HepG2 (cell line): ENCODE data around the gene SH3GL1. TPM values are rescaled to one million over a fixed set of nuclear protein-coding genes. Genes with fewer than 3 reads are reported as not detected.

Experiments used
- ATAC-seq: fragments of 200-7000 bp; cut with Tn5 transposase; 3 replicates; pipeline ENCODE4 v1.9.1; 2020; ENCODE audit warnings: mild to moderate bottlenecking, moderate library complexity
- BruUV-seq: library from RNA; stranded (reverse); fragments of 400-500 nt; replicated peaks from 2 replicates; lab custom pipeline; 2021; lab: Mats Ljungman, UMichigan
- CTCF ChIA-PET: fragments of 300-600 bp; formaldehyde crosslinking; extraction: SDS; loops from one replicate; lab custom pipeline; 2021; ENCODE audit warnings: low total read pairs, inconsistent platforms, low intra/inter-chr PET ratio; lab: Yijun Ruan, JAX
- POLR2A ChIA-PET: fragments of 350-600 bp; sonication (Branson Sonifier 250); formaldehyde crosslinking; loops from one replicate; lab custom pipeline; 2020; ENCODE audit warnings: antibody characterized with exemption, inconsistent platforms; lab: Yijun Ruan, JAX
- DNase-seq: peaks from one replicate; pipeline ENCODE4 v3.0.0-alpha.2; 2015; ENCODE audit warnings: low spot score
- FAIRE-seq: peaks from 3 replicates; lab custom pipeline; 2011; peaks lifted over from hg19 to GRCh38; lab: Jason Lieb, UNC
- H2AFZ ChIP-seq: one replicate; pipeline ENCODE4 v1.6.1; 2011; ENCODE audit warnings: low read length, inconsistent platforms
- H3K27ac ChIP-seq: fragments of 300-600 bp; 3 replicates; pipeline ENCODE4 v1.8.0; 2011; ENCODE audit warnings: mixed run types, mild to moderate bottlenecking, mixed read lengths, low read length, inconsistent platforms; ENCODE audit not compliant: insufficient read depth; ENCODE audit errors: extremely low read length
- H3K27me3 ChIP-seq, 2 experiments: fragments of 200-600 bp in 1 of 2; 2 replicates in 1 of 2; 3 replicates in 1 of 2; pipeline versions ENCODE4 v1.6.0 to v1.8.0; 2011; ENCODE audit warnings: low read length in 2 of 2, mild to moderate bottlenecking in 2 of 2, moderate library complexity in 2 of 2, inconsistent platforms in 1 of 2; ENCODE audit not compliant: insufficient read depth in 2 of 2, control insufficient read depth in 1 of 2
- H3K36me3 ChIP-seq, 2 experiments: fragments of 200-600 bp in 1 of 2; replicated peaks in 1 of 2; 2 replicates in 1 of 2; 3 replicates in 1 of 2; pipeline versions ENCODE4 v1.5.1 to v1.8.0; 2011; ENCODE audit warnings: low read length in 2 of 2, inconsistent platforms in 1 of 2; ENCODE audit not compliant: insufficient read depth in 2 of 2, control insufficient read depth in 1 of 2
- H3K4me1 ChIP-seq: 2 replicates; pipeline ENCODE4 v1.5.1; 2012; ENCODE audit warnings: low read length, inconsistent platforms; ENCODE audit not compliant: insufficient read depth
- H3K4me2 ChIP-seq: 2 replicates; pipeline ENCODE4 v1.6.0; 2011; ENCODE audit warnings: low read depth, low read length, inconsistent platforms
- H3K4me3 ChIP-seq, 3 experiments: fragments of 200-600 bp in 1 of 3; sonication (generic), shearing (Covaris generic) in 1 of 3; replicated peaks in 1 of 3; 2 replicates each; pipeline ENCODE4 v1.5.1; 2011 to 2016; ENCODE audit warnings: low read length in 3 of 3, inconsistent platforms in 2 of 3, low read depth in 2 of 3, mild to moderate bottlenecking in 2 of 3, control low read depth in 1 of 3, mixed read lengths in 1 of 3; ENCODE audit not compliant: insufficient read depth in 1 of 3
- H3K79me2 ChIP-seq: one replicate; pipeline ENCODE4 v1.6.1; 2011; ENCODE audit warnings: low read length, inconsistent platforms; ENCODE audit not compliant: insufficient read depth
- H3K9ac ChIP-seq: 2 replicates; pipeline ENCODE4 v1.6.0; 2011; ENCODE audit warnings: mild to moderate bottlenecking, low read depth, low read length, inconsistent platforms; ENCODE audit not compliant: insufficient read depth
- H3K9me3 ChIP-seq: 2 replicates; pipeline ENCODE4 v1.5.1; 2012; ENCODE audit warnings: mild to moderate bottlenecking, low read length
- H4K20me1 ChIP-seq: 2 replicates; pipeline ENCODE4 v1.6.0; 2011; ENCODE audit warnings: inconsistent platforms, mild to moderate bottlenecking, low read length, moderate library complexity; ENCODE audit not compliant: insufficient read depth
- ZMYM3 ChIP-seq: sonication (generic); formaldehyde crosslinking; IDR thresholded peaks from 2 replicates; pipeline ENCODE4 v1.5.1; 2020; ENCODE audit warnings: mild to moderate bottlenecking, missing genetic modification reagents
- ZNF333 ChIP-seq: sonication (generic); formaldehyde crosslinking; IDR thresholded peaks from 2 replicates; pipeline ENCODE4 v1.4.0; 2020; ENCODE audit warnings: mild to moderate bottlenecking, missing genetic modification reagents, borderline replicate concordance
- ZNF407 ChIP-seq: sonication (generic); formaldehyde crosslinking; IDR thresholded peaks from one replicate; pipeline ENCODE4 v1.5.1; 2020; ENCODE audit warnings: mild to moderate bottlenecking, missing genetic modification reagents; ENCODE audit errors: not compliant biosample characterization
- ZNF431 ChIP-seq: sonication (generic); formaldehyde crosslinking; IDR thresholded peaks from 2 replicates; pipeline ENCODE4 v1.9.0; 2022; ENCODE audit warnings: missing genetic modification reagents, low read depth, mild to moderate bottlenecking, borderline replicate concordance
- ZNF629 ChIP-seq: sonication (generic); formaldehyde crosslinking; conservative IDR thresholded peaks from 2 replicates; pipeline ENCODE4 v1.5.0; 2020; ENCODE audit warnings: missing genetic modification reagents
- WGBS: methylation state at CpG from one replicate; pipeline ENCODE4 v1.1.6; 2017; ENCODE audit warnings: low lambda C conversion rate; 5-methylcytosine and 5-hydroxymethylcytosine counted together
- in situ Hi-C: cut with HindIII; loops from 2 replicates; pipeline ENCODE4 v1.10.0; 2017; ENCODE audit warnings: low pct_unique_long_range_greater_than_20kb; ENCODE audit not compliant: extremely low pct_ligation_motif_present
- intact Hi-C: fragments of 100-400 bp; cut with micrococcal nuclease; formaldehyde crosslinking; loops from one replicate; pipeline ENCODE4 v1.10.0; 2022; ENCODE audit not compliant: unreplicated experiment
- polyA plus RNA-seq, 8 experiments: library from polyadenylated mRNA; depleted of rRNA in 3 of 8; stranded (reverse) in 7 of 8; unstranded in 1 of 8; fragments of >200 nt; fragmentation: Illumina TruSeq in 4 of 8; extraction: Trizol in 4 of 8; gene quantifications; 2 replicates each; pipeline versions ENCODE4 v1.2.1 to v1.2.3, GENCODE V29; 2011 to 2016; ENCODE audit warnings: low read depth in 4 of 8, missing spikeins in 1 of 8, mixed read lengths in 1 of 8; ENCODE audit not compliant: insufficient read depth in 1 of 8
- total RNA-seq, 5 experiments: library from RNA; depleted of rRNA; stranded (reverse); fragments of >200 nt; fragmentation: Illumina TruSeq; extraction: Trizol; gene quantifications; 2 replicates each; pipeline ENCODE4 v1.2.3, GENCODE V29; 2016; ENCODE audit warnings: low read depth in 1 of 5

The SH3GL1 gene
- total and polyA plus RNA-seq, 2 of the 13 experiments (the other 11 are each of a cell fraction or from before 2014, with no cell fraction given): 33.0 to 45.1 TPM

DNA sequence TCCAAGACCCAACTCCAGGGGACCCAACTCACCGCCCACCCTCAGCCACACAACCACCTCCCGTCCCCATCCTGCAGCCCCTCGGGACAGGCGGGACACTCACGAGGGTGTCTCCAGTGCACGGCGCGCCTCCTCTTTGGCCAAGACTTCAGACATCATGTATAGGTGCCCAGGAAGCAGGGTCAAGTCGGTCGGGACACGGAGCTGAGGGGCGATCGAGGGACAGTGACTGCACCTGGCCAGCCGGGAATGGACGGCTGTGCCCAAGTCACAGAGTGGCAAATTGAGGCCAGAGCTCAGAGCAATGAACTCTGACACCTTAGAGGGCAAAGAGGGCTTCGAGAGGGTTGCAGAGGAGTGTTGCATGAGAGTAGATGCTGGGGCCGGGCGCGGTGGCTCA lies 70.5 kb downstream of the SH3GL1 start:
- POLR2A ChIA-PET: interaction anchor here (3.6 kb wide), 1 partner anchor 13 kb away, joined by 10 read pairs; the partner anchor contains the start of gene MPND
- H3K4me2 ChIP-seq: no peak overlapping the region
- ATAC-seq: no peak

More for the DNA sequence above, 70.5 kb downstream of the SH3GL1 start:
- Histone ChIP-seq H3K9ac (no peak overlapping the region), H4K20me1 (no peaks in the 10 kb centered on the region), H3K27ac (no peak overlapping the region), H3K9me3 (no peaks in the 10 kb centered on the region), H3K4me1 (no peaks in the 10 kb centered on the region), H3K79me2 (no peaks in the 10 kb centered on the region), H2AFZ (no peak overlapping the region), H3K27me3 (no peaks in the 10 kb centered on the region), H3K36me3 (peaks cover 0 to 3% of the 10 kb centered on the region in 2 experiments; a peak in 1 of 5 replicates), H3K4me3 (no peak overlapping the region)
- no TSS peak for BruUV-seq
- in situ Hi-C loops (no loop called here), intact Hi-C loops (no loop called here)
- DNase-seq: no peak
- FAIRE-seq: no peak
- WGBS: 96% methylated on average over 19 of the region's 19 CpGs
- CTCF ChIA-PET: no interaction called here
- no peak for TF ChIP-seq ZNF333
- TF ChIP-seq ZMYM3 (CRISPR knock-in tag): peak; percentile 47; the same call in 1 of the 2 replicates
- peak; percentile 86 for TF ChIP-seq ZNF629
- TF ChIP-seq ZNF431 (CRISPR knock-in tag): no peak
- TF ChIP-seq ZNF407 (CRISPR knock-in tag): no peak
